Endothelial cell (in vitro differentiated cells): ENCODE data around the gene MYO1E. TPM values are rescaled to one million over a fixed set of nuclear protein-coding genes. Genes with fewer than 3 reads are reported as not detected.

Source experiments
- DNase-seq: peaks from one replicate; pipeline ENCODE4 v3.0.0; 2021; ENCODE audit warnings: low spot score
- H3K27ac Mint-ChIP-seq: one replicate; pipeline ENCODE4 v1.8.0; 2021; ENCODE audit warnings: mixed read lengths, inconsistent platforms; ENCODE audit not compliant: unreplicated experiment
- H3K27me3 Mint-ChIP-seq: one replicate; pipeline ENCODE4 v1.8.0; 2021; ENCODE audit warnings: mild to moderate bottlenecking, moderate library complexity, mixed read lengths, inconsistent platforms; ENCODE audit not compliant: unreplicated experiment
- H3K36me3 Mint-ChIP-seq: one replicate; pipeline ENCODE4 v1.8.0; 2021; ENCODE audit warnings: mild to moderate bottlenecking, low read depth, mixed read lengths, inconsistent platforms; ENCODE audit not compliant: unreplicated experiment
- H3K4me1 Mint-ChIP-seq: one replicate; pipeline ENCODE4 v1.8.0; 2021; ENCODE audit warnings: mild to moderate bottlenecking, mixed read lengths, inconsistent platforms; ENCODE audit not compliant: unreplicated experiment
- H3K4me3 Mint-ChIP-seq: one replicate; pipeline ENCODE4 v1.8.0; 2021; ENCODE audit warnings: mild to moderate bottlenecking, mixed read lengths, inconsistent platforms; ENCODE audit not compliant: unreplicated experiment
- H3K9me3 Mint-ChIP-seq: one replicate; pipeline ENCODE4 v1.8.0; 2021; ENCODE audit warnings: mixed read lengths, inconsistent platforms; ENCODE audit not compliant: unreplicated experiment
- total RNA-seq: library from RNA; stranded (reverse); fragmentation: NEBNext Ultra II Directional; extraction: Animal tissue kit (Norgen Biotek cat#: 25700); gene quantifications from one replicate; pipeline ENCODE4 v1.2.1, GENCODE V29; 2021; ENCODE audit not compliant: unreplicated experiment
- TF ChIP-seq, protein P1 (sequence below): fragments of 200-600 bp; sonication (generic); IDR thresholded peaks from one replicate; pipeline ENCODE4 v1.5.0; 2021; ENCODE audit warnings: antibody characterized with exemption; ENCODE audit not compliant: unreplicated experiment

The MYO1E gene
- total RNA-seq, 1 donor from 2014 or later: 146 TPM

- TF ChIP-seq, protein P1, sequence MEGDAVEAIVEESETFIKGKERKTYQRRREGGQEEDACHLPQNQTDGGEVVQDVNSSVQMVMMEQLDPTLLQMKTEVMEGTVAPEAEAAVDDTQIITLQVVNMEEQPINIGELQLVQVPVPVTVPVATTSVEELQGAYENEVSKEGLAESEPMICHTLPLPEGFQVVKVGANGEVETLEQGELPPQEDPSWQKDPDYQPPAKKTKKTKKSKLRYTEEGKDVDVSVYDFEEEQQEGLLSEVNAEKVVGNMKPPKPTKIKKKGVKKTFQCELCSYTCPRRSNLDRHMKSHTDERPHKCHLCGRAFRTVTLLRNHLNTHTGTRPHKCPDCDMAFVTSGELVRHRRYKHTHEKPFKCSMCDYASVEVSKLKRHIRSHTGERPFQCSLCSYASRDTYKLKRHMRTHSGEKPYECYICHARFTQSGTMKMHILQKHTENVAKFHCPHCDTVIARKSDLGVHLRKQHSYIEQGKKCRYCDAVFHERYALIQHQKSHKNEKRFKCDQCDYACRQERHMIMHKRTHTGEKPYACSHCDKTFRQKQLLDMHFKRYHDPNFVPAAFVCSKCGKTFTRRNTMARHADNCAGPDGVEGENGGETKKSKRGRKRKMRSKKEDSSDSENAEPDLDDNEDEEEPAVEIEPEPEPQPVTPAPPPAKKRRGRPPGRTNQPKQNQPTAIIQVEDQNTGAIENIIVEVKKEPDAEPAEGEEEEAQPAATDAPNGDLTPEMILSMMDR: no peak
- Mint-ChIP-seq H3K4me3 (no peak overlapping the region), H3K9me3 (no peaks in the 10 kb centered on the region), H3K4me1 (no peaks in the 10 kb centered on the region), H3K36me3 (peaks cover 35% of the 10 kb centered on the region), H3K27ac (no peak overlapping the region), H3K27me3 (peaks cover 2% of the 10 kb centered on the region)
- DNase-seq: no peak
These were observed 154.0 kb downstream of the MYO1E start for GRCh38 chr15:59218710-59219109.

GRCh38 chr15:59217876-59218498 is 154.7 kb downstream of the MYO1E start:
- Mint-ChIP-seq H3K9me3 (no peaks in the 10 kb centered on the region), H3K27ac (no peak overlapping the region), H3K36me3 (peaks cover 29% of the 10 kb centered on the region), H3K4me3 (peak overlapping the region; percentile 57), H3K27me3 (peaks cover 2% of the 10 kb centered on the region), H3K4me1 (no peaks in the 10 kb centered on the region)
- TF ChIP-seq, protein P1: no peak
- DNase-seq: no peak

- peaks cover 2% of the 10 kb centered on the region for H3K27me3 Mint-ChIP-seq
- H3K36me3 Mint-ChIP-seq: peaks cover 25% of the 10 kb centered on the region
- H3K4me3 Mint-ChIP-seq: peak overlapping the region; percentile 10
- TF ChIP-seq, protein P1: no peak
- DNase-seq: no peak
- no peaks in the 10 kb centered on the region for H3K4me1 Mint-ChIP-seq
- H3K27ac Mint-ChIP-seq: no peak overlapping the region
- no peaks in the 10 kb centered on the region for H3K9me3 Mint-ChIP-seq
These were observed 155.8 kb downstream of the MYO1E start for GRCh38 chr15:59216911-59217310.

DNA sequence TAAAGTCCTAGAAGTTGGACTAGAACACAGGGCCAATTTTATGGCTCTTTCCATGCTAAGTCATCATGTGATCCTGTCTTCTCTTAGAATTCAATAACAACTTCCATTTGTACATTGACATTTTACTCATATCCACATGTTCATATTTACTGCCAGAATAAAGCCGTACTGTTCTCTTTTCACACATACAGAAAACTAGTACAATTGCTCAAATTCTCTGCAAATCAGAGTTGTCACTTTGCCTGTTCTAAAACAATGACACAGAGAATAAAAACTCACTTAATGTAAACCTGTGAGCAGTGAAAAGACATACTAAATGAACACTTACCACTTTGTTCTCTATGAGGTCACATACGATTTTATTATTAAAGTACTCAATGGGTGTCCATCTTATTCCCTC is 162.5 kb downstream of the MYO1E start:
- no peaks in the 10 kb centered on the region for H3K9me3 Mint-ChIP-seq
- H3K4me3 Mint-ChIP-seq: no peak overlapping the region
- no peaks in the 10 kb centered on the region for H3K4me1 Mint-ChIP-seq
- H3K36me3 Mint-ChIP-seq: peaks cover 35% of the 10 kb centered on the region
- no peak overlapping the region for H3K27ac Mint-ChIP-seq
- TF ChIP-seq, protein P1: no peak
- peaks cover 6% of the 10 kb centered on the region for H3K27me3 Mint-ChIP-seq
- DNase-seq: no peak

DNA sequence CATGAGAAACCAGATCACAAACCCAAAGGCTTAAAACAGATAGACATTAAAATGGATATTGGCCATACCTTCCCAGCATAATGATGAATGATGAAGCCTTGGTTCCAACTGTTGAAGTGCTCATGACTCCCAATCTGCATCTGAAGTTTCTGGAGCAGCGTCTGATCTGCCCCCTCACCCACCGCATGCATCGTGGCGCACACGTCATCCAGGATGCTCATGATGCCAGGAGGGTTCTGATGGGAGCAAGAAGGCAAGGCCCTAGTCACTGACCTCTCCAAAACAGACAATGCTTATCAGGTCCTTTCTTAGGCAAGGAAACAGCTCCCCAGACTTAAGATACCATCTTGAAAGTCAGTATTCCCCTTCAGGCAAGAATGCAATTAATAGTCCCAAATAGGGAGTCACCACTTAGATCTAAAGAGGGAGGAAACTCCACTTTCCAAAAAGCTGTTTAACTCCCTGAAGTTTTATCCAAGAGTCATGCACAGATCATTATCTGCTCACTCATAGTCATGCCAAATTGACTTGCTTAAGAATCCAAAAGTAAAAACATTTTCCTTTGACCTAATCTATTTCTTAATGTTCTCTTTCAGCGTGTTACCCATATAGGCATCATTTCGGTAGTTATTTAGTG is 163.9 kb downstream of the MYO1E start:
- H3K9me3 Mint-ChIP-seq: no peaks in the 10 kb centered on the region
- no peak overlapping the region for H3K27ac Mint-ChIP-seq
- H3K27me3 Mint-ChIP-seq: peaks cover 4% of the 10 kb centered on the region
- no peak for DNase-seq
- no peaks in the 10 kb centered on the region for H3K4me1 Mint-ChIP-seq
- H3K4me3 Mint-ChIP-seq: no peak overlapping the region
- TF ChIP-seq, protein P1: no peak
- peaks cover 45% of the 10 kb centered on the region for H3K36me3 Mint-ChIP-seq
